Measurements from ENCODE around the gene ADORA1.

DNA sequence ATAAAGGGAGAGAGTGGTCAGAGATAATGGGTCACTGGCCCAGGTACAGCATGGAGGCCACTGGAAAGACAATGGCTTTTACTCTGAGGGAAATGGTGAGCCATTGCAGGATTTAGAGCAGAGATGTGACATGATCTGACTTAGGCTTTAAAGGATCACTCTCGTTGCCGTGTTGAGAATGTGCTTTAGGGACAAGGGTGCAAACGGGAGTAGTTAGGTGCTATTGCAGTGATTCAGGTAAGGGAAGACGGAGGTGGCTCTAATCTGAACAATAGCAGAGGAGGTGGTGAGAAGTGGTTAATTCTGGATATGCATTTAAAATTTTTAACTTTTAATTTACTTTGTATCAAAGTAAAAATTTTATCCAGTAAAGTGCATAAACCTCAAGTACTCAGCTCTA is 9.8 kb downstream of the ADORA1 start:
- TF ChIP-seq, protein P1, sequence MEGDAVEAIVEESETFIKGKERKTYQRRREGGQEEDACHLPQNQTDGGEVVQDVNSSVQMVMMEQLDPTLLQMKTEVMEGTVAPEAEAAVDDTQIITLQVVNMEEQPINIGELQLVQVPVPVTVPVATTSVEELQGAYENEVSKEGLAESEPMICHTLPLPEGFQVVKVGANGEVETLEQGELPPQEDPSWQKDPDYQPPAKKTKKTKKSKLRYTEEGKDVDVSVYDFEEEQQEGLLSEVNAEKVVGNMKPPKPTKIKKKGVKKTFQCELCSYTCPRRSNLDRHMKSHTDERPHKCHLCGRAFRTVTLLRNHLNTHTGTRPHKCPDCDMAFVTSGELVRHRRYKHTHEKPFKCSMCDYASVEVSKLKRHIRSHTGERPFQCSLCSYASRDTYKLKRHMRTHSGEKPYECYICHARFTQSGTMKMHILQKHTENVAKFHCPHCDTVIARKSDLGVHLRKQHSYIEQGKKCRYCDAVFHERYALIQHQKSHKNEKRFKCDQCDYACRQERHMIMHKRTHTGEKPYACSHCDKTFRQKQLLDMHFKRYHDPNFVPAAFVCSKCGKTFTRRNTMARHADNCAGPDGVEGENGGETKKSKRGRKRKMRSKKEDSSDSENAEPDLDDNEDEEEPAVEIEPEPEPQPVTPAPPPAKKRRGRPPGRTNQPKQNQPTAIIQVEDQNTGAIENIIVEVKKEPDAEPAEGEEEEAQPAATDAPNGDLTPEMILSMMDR (IDR thresholded peaks at IDR 0.05): no peak
- TF ChIP-seq POLR2A (IDR thresholded peaks at IDR 0.05): no peak

Measured in thyroid gland (tissue), 4 donors.